GM19193 (cell line): Measurements from ENCODE around the gene PIP5KL1.

ENCODE experiments used
- POLR2A ChIP-seq: IDR thresholded peaks from 4 replicates; pipeline ENCODE4 v1.6.1; 2011; ENCODE audit not compliant: insufficient read depth, insufficient read length; ENCODE audit errors: extremely low read depth

Gene PIP5KL1

GRCh38 chr9:127885508-127886281, 44.9 kb downstream of the PIP5KL1 start:
- TF ChIP-seq POLR2A, result no peak

GRCh38 chr9:127884976-127885490, 45.5 kb downstream of the PIP5KL1 start:
- no peak for TF ChIP-seq POLR2A

- no peak for TF ChIP-seq POLR2A
These were observed 46.1 kb downstream of the PIP5KL1 start for GRCh38 chr9:127884427-127884911.

- no peak for TF ChIP-seq POLR2A
These were observed 46.6 kb downstream of the PIP5KL1 start for GRCh38 chr9:127883959-127884358.

GRCh38 chr9:127880143-127880542, 50.4 kb downstream of the PIP5KL1 start:
- TF ChIP-seq POLR2A, result no peak

GRCh38 chr9:127878652-127879390, 51.8 kb downstream of the PIP5KL1 start:
- no peak for TF ChIP-seq POLR2A

GRCh38 chr9:127878001-127878651, 52.5 kb downstream of the PIP5KL1 start:
- TF ChIP-seq POLR2A, result no peak

- no peak for TF ChIP-seq POLR2A
These were observed 53.0 kb downstream of the PIP5KL1 start, which contains the start of gene AK1 for GRCh38 chr9:127877566-127877998. Gene AK1 (minus strand): TSS chr9:127877675. CDS start chr9:127874617, 3,058 bp downstream.

GRCh38 chr9:127876764-127877562, 53.6 kb downstream of the PIP5KL1 start:
- no peak for TF ChIP-seq POLR2A

- no peak for TF ChIP-seq POLR2A
These were observed 54.4 kb downstream of the PIP5KL1 start for GRCh38 chr9:127876026-127876763.

GRCh38 chr9:127875306-127875966, 55.1 kb downstream of the PIP5KL1 start:
- no peak for TF ChIP-seq POLR2A

GRCh38 chr9:127874301-127875221, 56.0 kb downstream of the PIP5KL1 start:
- no peak for TF ChIP-seq POLR2A
